Liver (tissue), 9 donors: ENCODE data around the gene SLC27A3. TPM values are rescaled to one million over a fixed set of nuclear protein-coding genes. Genes with fewer than 3 reads are reported as not detected.

Experiments
- DNase-seq: peaks from one replicate; pipeline ENCODE4 v3.0.0-alpha.2; 2017; ENCODE audit warnings: low spot score
- H3K27ac ChIP-seq, 2 donors: one replicate each; pipeline ENCODE4 v1.7.0; 2013; ENCODE audit warnings: inconsistent platforms in 2 of 2, low read length in 2 of 2, control low read depth in 1 of 2, low read depth in 1 of 2, mild to moderate bottlenecking in 1 of 2
- H3K27me3 ChIP-seq, 4 donors: one replicate each; pipeline versions ENCODE4 v1.6.1 to v1.7.0; 2013; ENCODE audit warnings: low read length in 3 of 4, inconsistent platforms in 1 of 4, mild to moderate bottlenecking in 1 of 4, moderate library complexity in 1 of 4; ENCODE audit not compliant: control insufficient read depth in 4 of 4, insufficient read depth in 4 of 4
- H3K36me3 ChIP-seq, 4 donors: one replicate each; pipeline versions ENCODE4 v1.6.1 to v1.7.0; 2013; ENCODE audit warnings: low read length in 3 of 4, mild to moderate bottlenecking in 3 of 4, low read depth in 1 of 4, moderate library complexity in 1 of 4; ENCODE audit not compliant: control insufficient read depth in 4 of 4, insufficient read depth in 3 of 4
- H3K4me1 ChIP-seq, 4 donors: one replicate each; pipeline versions ENCODE4 v1.6.1 to v1.7.0; 2013; ENCODE audit warnings: low read length in 3 of 4, mild to moderate bottlenecking in 3 of 4, moderate library complexity in 1 of 4; ENCODE audit not compliant: control insufficient read depth in 4 of 4, insufficient read depth in 4 of 4
- H3K4me3 ChIP-seq, 3 donors: one replicate each; pipeline versions ENCODE4 v1.6.1 to v1.7.0; 2013; ENCODE audit warnings: low read length in 3 of 3, control low read depth in 1 of 3, low read depth in 1 of 3, mild to moderate bottlenecking in 1 of 3
- H3K9ac ChIP-seq, 2 donors: one replicate each; pipeline ENCODE4 v1.7.0; 2013; ENCODE audit warnings: low read length in 2 of 2, mild to moderate bottlenecking in 2 of 2, moderate library complexity in 2 of 2, control low read depth in 1 of 2, low read depth in 1 of 2
- H3K9me3 ChIP-seq, 4 donors: one replicate each; pipeline versions ENCODE4 v1.6.1 to v1.7.0; 2013; ENCODE audit warnings: low read length in 3 of 4; ENCODE audit not compliant: control insufficient read depth in 4 of 4
- EGR1 ChIP-seq, 2 donors: IDR thresholded peaks; 2 replicates each; pipeline ENCODE4 v1.6.1; 2016 to 2018; ENCODE audit warnings: antibody characterized with exemption in 2 of 2, low read depth in 2 of 2
- FOXA1 ChIP-seq: IDR thresholded peaks from 2 replicates; pipeline ENCODE4 v1.6.1; 2016; ENCODE audit warnings: antibody characterized with exemption
- GABPA ChIP-seq, 2 donors: IDR thresholded peaks in 1 of 2; conservative IDR thresholded peaks in 1 of 2; 2 replicates each; pipeline ENCODE4 v1.6.1; 2016; ENCODE audit warnings: antibody characterized with exemption in 2 of 2, mild to moderate bottlenecking in 1 of 2, moderate library complexity in 1 of 2
- HNF4A ChIP-seq, 2 donors: conservative IDR thresholded peaks; 2 replicates each; pipeline ENCODE4 v1.6.1; 2016; ENCODE audit warnings: antibody characterized with exemption in 2 of 2, mild to moderate bottlenecking in 2 of 2
- HNF4G ChIP-seq: IDR thresholded peaks from 2 replicates; pipeline ENCODE4 v1.6.1; 2016; ENCODE audit warnings: antibody characterized with exemption
- JUND ChIP-seq, 2 donors: IDR thresholded peaks; 2 replicates each; pipeline ENCODE4 v1.6.1; 2016; ENCODE audit warnings: antibody characterized with exemption in 2 of 2
- NR2F2 ChIP-seq: IDR thresholded peaks from 2 replicates; pipeline ENCODE4 v1.6.1; 2016; ENCODE audit warnings: antibody characterized with exemption
- RAD21 ChIP-seq, 2 donors: IDR thresholded peaks; 2 replicates each; pipeline ENCODE4 v1.6.1; 2016; ENCODE audit warnings: antibody characterized with exemption in 2 of 2, mild to moderate bottlenecking in 2 of 2
- RXRA ChIP-seq, 2 donors: IDR thresholded peaks; 2 replicates each; pipeline ENCODE4 v1.6.1; 2017 to 2018; ENCODE audit warnings: antibody characterized with exemption in 2 of 2, mild to moderate bottlenecking in 1 of 2
- SP1 ChIP-seq: IDR thresholded peaks from 2 replicates; pipeline ENCODE4 v1.6.1; 2018; ENCODE audit warnings: antibody characterized with exemption, mild to moderate bottlenecking
- YY1 ChIP-seq: IDR thresholded peaks from 2 replicates; pipeline ENCODE4 v1.6.1; 2016; ENCODE audit warnings: antibody characterized with exemption, mild to moderate bottlenecking
- WGBS: extraction: QIAGEN DNeasy Blood & Tissue Kit; methylation state at CpG from one replicate; pipeline ENCODE4 v1.1.7; 2013; 5-methylcytosine and 5-hydroxymethylcytosine counted together
- polyA plus RNA-seq, 2 donors: library from polyadenylated mRNA; stranded (reverse) in 1 of 2; unstranded in 1 of 2; fragments of 200-250 nt in 1 of 2; fragments of >200 nt in 1 of 2; fragmentation: Nextera tagmentation in 1 of 2; extraction: Ambion mirVana in 1 of 2; gene quantifications; one replicate each; pipeline versions ENCODE4 v1.2.1 to v1.2.3, GENCODE V29; 2013 to 2015
- total RNA-seq, 2 donors: library from RNA; depleted of rRNA; stranded (reverse); fragments of >200 nt; gene quantifications; one replicate each; pipeline ENCODE4 v1.2.3, GENCODE V29; 2014
- TF ChIP-seq, protein P1 (sequence below): IDR thresholded peaks from 2 replicates; pipeline ENCODE4 v1.6.1; 2016; ENCODE audit warnings: antibody characterized with exemption, mild to moderate bottlenecking
- TF ChIP-seq, protein P2 (sequence below): IDR thresholded peaks from 2 replicates; pipeline ENCODE4 v1.6.1; 2016; ENCODE audit warnings: antibody characterized with exemption
- TF ChIP-seq, protein P3 (sequence below): fragments of 150-350 bp; IDR thresholded peaks from 2 replicates; pipeline ENCODE4 v1.5.1; 2017; ENCODE audit warnings: improper control_type of control experiment, low read depth, low read length; ENCODE audit not compliant: missing input control
- TF ChIP-seq, protein P4 (sequence below): IDR thresholded peaks from 2 replicates; pipeline ENCODE4 v1.6.1; 2016; ENCODE audit warnings: antibody characterized with exemption
- donor health status: healthy.
- donor health status: healthy.
- donor health status: healthy.
- donor health status: healthy.
- donor health status: healthy.

SLC27A3 gene
- total and polyA plus RNA-seq, 4 donors, result 18.1 to 47.4 (median 28.2) TPM

DNA sequence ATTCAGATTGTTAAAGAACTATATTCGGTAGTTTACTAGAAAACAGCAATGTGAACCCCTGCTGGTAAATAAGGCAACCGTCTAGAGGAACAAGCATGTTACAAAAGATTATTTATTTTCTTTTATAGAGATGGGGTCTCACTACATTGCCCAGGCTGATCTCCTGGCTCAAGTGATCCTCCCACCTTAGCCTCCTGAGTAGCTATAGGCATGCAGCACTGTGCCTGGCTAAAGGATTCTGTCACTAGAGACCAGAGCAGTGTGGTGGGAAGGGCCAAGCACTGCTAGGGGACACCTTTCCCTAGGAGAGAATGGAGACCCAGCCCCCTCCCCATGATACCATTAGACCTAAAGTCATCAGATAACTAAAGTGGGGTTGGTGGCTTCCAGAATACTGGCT, 28.9 kb downstream of the SLC27A3 start (continued):
- TF ChIP-seq, protein P1, sequence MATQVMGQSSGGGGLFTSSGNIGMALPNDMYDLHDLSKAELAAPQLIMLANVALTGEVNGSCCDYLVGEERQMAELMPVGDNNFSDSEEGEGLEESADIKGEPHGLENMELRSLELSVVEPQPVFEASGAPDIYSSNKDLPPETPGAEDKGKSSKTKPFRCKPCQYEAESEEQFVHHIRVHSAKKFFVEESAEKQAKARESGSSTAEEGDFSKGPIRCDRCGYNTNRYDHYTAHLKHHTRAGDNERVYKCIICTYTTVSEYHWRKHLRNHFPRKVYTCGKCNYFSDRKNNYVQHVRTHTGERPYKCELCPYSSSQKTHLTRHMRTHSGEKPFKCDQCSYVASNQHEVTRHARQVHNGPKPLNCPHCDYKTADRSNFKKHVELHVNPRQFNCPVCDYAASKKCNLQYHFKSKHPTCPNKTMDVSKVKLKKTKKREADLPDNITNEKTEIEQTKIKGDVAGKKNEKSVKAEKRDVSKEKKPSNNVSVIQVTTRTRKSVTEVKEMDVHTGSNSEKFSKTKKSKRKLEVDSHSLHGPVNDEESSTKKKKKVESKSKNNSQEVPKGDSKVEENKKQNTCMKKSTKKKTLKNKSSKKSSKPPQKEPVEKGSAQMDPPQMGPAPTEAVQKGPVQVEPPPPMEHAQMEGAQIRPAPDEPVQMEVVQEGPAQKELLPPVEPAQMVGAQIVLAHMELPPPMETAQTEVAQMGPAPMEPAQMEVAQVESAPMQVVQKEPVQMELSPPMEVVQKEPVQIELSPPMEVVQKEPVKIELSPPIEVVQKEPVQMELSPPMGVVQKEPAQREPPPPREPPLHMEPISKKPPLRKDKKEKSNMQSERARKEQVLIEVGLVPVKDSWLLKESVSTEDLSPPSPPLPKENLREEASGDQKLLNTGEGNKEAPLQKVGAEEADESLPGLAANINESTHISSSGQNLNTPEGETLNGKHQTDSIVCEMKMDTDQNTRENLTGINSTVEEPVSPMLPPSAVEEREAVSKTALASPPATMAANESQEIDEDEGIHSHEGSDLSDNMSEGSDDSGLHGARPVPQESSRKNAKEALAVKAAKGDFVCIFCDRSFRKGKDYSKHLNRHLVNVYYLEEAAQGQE, result no peak
- TF ChIP-seq YY1, result no peak

DNA sequence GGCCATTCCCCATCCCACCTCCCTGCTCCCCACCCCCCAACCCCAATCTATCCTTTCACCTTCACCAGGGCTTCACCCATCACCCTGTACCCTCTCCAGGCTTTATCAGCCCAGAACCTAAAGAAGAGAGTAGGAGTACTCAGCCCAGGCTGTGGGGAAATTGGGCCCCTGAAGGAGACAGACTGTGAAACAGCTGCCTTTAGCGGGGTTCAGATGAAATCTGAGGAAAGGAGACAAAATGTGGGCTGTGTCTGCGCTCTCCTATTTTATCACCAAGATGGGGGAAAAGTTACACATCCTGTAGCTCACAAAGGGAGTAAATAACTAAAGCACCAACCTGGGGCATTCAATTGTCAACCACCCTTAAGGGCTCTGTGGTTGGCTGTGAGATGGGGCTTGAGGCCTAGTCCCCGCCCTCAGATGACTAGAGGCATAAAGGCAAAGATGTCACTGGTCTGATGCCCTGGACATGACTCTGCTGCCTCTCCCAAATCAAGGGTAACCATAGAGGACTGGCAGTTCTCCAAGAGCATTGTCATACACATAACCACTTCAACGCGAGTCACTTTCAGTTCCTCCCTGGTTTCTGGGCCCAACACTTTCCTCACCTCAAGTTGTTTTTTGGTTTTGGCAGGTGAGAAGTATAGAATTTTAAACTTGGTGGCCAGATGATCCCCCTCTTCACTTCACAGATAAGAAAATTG, 30.0 kb downstream of the SLC27A3 start:
- H3K4me1 ChIP-seq, result peaks cover 2 to 16% (median 11%) of the 10 kb centered on the region in 4 donors
- TF ChIP-seq SP1, result no peak
- TF ChIP-seq JUND (IDR thresholded peaks at IDR 0.05), result no peak
- TF ChIP-seq RXRA (IDR thresholded peaks at IDR 0.05), result no peak
- TF ChIP-seq FOXA1, result no peak
- TF ChIP-seq, protein P2, sequence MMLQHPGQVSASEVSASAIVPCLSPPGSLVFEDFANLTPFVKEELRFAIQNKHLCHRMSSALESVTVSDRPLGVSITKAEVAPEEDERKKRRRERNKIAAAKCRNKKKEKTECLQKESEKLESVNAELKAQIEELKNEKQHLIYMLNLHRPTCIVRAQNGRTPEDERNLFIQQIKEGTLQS, result no peak
- no peak for TF ChIP-seq NR2F2
- TF ChIP-seq HNF4A (conservative IDR thresholded peaks at IDR 0.05), result no peak
- TF ChIP-seq GABPA (IDR thresholded peaks at IDR 0.05 in 1 of 2, conservative IDR thresholded peaks at IDR 0.05 in 1 of 2), result no peak
- 77% methylated on average over 5 of the region's 5 CpGs for WGBS
- H3K27me3 ChIP-seq, result no peaks in the 10 kb centered on the region
- H3K27ac ChIP-seq, result no peak overlapping the region
- peak overlapping the region in 1 of 2 donors; percentile 30 for H3K9ac ChIP-seq
- no peak overlapping the region for H3K4me3 ChIP-seq
- no peak for DNase-seq
- H3K36me3 ChIP-seq, result peaks cover 6 to 32% (median 14%) of the 10 kb centered on the region in 4 donors
- H3K9me3 ChIP-seq, result no peaks in the 10 kb centered on the region

DNA sequence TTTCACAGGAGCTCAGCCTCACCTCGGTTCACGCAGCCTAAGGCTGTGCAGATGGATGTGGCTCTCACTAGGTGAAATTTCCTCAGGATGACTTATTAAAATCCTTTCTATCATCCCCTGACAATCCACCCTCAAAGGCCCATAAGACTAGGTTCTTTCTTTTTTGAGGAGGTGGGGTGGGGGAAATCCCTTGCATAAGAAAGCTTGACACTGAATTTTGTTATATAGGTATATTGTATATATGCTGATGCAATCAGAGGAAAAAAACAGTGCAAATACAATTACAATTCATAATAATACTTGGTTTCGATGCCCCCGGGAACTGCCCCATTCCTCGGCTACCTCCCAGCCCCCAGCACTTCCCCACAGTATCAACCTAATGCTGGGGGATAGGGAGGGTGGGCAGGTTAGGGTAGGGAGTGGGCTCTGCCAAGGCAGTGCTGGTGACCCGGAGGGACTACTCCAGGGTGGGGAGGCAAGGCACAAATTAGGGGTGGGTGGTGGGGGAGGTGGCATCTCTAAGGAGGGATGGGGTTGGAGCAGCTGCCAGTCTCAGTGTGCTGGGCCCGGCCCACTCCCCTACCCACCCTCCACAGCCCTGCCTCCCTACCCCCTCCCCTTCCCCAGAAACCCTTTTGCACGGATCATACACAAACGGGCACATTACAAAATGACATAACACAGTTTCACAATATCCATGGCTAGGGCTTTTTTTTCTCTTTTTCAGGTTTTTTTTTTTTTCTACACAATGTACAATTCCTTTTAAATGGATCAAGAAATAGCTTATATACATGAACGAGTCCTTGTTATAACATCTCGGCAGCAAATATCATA, 30.9 kb downstream of the SLC27A3 start:
- Histone ChIP-seq H3K27me3 (no peaks in the 10 kb centered on the region), H3K4me1 (peaks cover 0 to 7% (median 5%) of the 10 kb centered on the region in 4 donors), H3K36me3 (peaks cover 6 to 39% (median 17%) of the 10 kb centered on the region in 4 donors), H3K9me3 (no peaks in the 10 kb centered on the region), H3K27ac (no peak overlapping the region), H3K9ac (peak overlapping the region in 1 of 2 donors; percentile 30), H3K4me3 (no peak overlapping the region)
- no peak for DNase-seq
- 81% methylated on average over 11 of the region's 11 CpGs for WGBS
- TF ChIP-seq, protein P1, result no peak
- no peak for TF ChIP-seq HNF4G
- TF ChIP-seq RAD21 (IDR thresholded peaks at IDR 0.05), result no peak
- TF ChIP-seq JUND (IDR thresholded peaks at IDR 0.05), result no peak
- TF ChIP-seq, protein P2, result no peak
- TF ChIP-seq FOXA1, result no peak
- TF ChIP-seq, protein P3, sequence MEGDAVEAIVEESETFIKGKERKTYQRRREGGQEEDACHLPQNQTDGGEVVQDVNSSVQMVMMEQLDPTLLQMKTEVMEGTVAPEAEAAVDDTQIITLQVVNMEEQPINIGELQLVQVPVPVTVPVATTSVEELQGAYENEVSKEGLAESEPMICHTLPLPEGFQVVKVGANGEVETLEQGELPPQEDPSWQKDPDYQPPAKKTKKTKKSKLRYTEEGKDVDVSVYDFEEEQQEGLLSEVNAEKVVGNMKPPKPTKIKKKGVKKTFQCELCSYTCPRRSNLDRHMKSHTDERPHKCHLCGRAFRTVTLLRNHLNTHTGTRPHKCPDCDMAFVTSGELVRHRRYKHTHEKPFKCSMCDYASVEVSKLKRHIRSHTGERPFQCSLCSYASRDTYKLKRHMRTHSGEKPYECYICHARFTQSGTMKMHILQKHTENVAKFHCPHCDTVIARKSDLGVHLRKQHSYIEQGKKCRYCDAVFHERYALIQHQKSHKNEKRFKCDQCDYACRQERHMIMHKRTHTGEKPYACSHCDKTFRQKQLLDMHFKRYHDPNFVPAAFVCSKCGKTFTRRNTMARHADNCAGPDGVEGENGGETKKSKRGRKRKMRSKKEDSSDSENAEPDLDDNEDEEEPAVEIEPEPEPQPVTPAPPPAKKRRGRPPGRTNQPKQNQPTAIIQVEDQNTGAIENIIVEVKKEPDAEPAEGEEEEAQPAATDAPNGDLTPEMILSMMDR, result no peak
- TF ChIP-seq RXRA (IDR thresholded peaks at IDR 0.05), result no peak
- TF ChIP-seq, protein P4, sequence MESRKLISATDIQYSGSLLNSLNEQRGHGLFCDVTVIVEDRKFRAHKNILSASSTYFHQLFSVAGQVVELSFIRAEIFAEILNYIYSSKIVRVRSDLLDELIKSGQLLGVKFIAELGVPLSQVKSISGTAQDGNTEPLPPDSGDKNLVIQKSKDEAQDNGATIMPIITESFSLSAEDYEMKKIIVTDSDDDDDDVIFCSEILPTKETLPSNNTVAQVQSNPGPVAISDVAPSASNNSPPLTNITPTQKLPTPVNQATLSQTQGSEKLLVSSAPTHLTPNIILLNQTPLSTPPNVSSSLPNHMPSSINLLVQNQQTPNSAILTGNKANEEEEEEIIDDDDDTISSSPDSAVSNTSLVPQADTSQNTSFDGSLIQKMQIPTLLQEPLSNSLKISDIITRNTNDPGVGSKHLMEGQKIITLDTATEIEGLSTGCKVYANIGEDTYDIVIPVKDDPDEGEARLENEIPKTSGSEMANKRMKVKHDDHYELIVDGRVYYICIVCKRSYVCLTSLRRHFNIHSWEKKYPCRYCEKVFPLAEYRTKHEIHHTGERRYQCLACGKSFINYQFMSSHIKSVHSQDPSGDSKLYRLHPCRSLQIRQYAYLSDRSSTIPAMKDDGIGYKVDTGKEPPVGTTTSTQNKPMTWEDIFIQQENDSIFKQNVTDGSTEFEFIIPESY, result no peak
- TF ChIP-seq SP1, result no peak
- no peak for TF ChIP-seq HNF4A (conservative IDR thresholded peaks at IDR 0.05)
- no peak for TF ChIP-seq NR2F2
- no peak for TF ChIP-seq EGR1 (IDR thresholded peaks at IDR 0.05; ENCODE audit: low read depth in 2 of 2)
